Measurements from ENCODE around the gene TSPEAR. TPM values are rescaled to one million over a fixed set of nuclear protein-coding genes. Genes with fewer than 3 reads are reported as not detected.

TSPEAR gene
- total RNA-seq, 2 donors from 2014 or later, result 1.5 to 6.0 TPM

DNA sequence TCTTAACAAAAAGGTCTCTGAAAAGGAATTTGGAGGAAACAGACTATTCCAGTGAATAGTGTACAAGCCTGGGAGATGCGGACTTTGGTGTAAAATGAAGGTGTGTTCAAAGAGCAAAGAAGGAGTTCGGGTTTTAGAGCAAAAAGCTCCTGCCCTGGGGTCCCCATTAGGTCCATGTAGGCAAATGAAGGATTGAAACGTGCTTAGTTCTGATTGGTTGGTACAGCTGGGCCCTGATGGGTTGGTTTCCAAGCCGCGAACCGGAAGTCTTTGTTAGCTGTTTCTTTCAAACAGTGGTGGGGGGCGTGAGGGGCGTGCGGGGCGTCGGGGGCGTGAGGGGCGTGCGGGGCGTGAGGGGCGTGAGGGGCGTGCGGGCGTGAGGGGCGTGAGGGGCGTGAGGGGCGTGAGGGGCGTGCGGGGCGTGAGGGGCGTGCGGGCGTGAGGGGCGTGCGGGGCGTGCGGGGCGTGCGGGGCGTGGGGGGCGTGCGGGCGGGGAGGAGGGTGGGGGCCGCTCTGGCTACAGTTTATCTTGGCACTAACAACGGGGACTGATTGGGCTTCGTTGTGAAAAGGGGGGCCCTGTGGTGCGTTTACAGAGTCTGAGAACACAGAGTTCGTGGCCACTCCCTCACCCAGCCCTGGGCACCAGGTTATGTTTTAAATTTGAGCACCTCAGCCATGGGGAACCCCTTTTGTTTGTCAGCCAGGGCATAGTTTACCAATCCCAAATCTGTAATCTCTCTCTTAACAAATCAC lies 226.7 kb downstream of the TSPEAR start:
- Histone ChIP-seq H3K9ac (ENCODE audit: extremely low read depth, low read length, poor library complexity, severe bottlenecking) (no peak overlapping the region), H3K27ac (ENCODE audit: low read depth, low read length) (no peak overlapping the region), H3K27me3 (ENCODE audit: control insufficient read depth, insufficient read depth, low read length, poor library complexity, severe bottlenecking) (no peaks in the 10 kb centered on the region), H3K4me1 (ENCODE audit: control insufficient read depth, insufficient read depth, low read length) (no peaks in the 10 kb centered on the region), H3K4me3 (ENCODE audit: low read length) (peak overlapping the region; percentile 64), H3K36me3 (ENCODE audit: control insufficient read depth, insufficient read depth, low read length) (peaks cover 8% of the 10 kb centered on the region), H3K9me3 (ENCODE audit: control insufficient read depth, low read length) (peaks cover 24% of the 10 kb centered on the region)
- Mint-ChIP-seq H3K4me3 (peak overlapping the region; percentile 79), H3K4me1 (peaks cover 13% of the 10 kb centered on the region), H3K27ac (peak overlapping the region; percentile 89), H3K9me3 (peaks cover 11% of the 10 kb centered on the region), H3K36me3 (ENCODE audit: low read depth) (peaks cover 12% of the 10 kb centered on the region), H3K27me3 (ENCODE audit: insufficient read depth) (no peaks in the 10 kb centered on the region)
- TF ChIP-seq, protein P1, sequence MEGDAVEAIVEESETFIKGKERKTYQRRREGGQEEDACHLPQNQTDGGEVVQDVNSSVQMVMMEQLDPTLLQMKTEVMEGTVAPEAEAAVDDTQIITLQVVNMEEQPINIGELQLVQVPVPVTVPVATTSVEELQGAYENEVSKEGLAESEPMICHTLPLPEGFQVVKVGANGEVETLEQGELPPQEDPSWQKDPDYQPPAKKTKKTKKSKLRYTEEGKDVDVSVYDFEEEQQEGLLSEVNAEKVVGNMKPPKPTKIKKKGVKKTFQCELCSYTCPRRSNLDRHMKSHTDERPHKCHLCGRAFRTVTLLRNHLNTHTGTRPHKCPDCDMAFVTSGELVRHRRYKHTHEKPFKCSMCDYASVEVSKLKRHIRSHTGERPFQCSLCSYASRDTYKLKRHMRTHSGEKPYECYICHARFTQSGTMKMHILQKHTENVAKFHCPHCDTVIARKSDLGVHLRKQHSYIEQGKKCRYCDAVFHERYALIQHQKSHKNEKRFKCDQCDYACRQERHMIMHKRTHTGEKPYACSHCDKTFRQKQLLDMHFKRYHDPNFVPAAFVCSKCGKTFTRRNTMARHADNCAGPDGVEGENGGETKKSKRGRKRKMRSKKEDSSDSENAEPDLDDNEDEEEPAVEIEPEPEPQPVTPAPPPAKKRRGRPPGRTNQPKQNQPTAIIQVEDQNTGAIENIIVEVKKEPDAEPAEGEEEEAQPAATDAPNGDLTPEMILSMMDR (conservative IDR thresholded peaks at IDR 0.05), result no peak
- WGBS, 2 experiments (ENCODE audit: insufficient coverage in 1 of 2, insufficient read length in 1 of 2), result 94 to 98% methylated on average over 7 to 23 of the region's 43 CpGs
- no peak for DNase-seq

DNA sequence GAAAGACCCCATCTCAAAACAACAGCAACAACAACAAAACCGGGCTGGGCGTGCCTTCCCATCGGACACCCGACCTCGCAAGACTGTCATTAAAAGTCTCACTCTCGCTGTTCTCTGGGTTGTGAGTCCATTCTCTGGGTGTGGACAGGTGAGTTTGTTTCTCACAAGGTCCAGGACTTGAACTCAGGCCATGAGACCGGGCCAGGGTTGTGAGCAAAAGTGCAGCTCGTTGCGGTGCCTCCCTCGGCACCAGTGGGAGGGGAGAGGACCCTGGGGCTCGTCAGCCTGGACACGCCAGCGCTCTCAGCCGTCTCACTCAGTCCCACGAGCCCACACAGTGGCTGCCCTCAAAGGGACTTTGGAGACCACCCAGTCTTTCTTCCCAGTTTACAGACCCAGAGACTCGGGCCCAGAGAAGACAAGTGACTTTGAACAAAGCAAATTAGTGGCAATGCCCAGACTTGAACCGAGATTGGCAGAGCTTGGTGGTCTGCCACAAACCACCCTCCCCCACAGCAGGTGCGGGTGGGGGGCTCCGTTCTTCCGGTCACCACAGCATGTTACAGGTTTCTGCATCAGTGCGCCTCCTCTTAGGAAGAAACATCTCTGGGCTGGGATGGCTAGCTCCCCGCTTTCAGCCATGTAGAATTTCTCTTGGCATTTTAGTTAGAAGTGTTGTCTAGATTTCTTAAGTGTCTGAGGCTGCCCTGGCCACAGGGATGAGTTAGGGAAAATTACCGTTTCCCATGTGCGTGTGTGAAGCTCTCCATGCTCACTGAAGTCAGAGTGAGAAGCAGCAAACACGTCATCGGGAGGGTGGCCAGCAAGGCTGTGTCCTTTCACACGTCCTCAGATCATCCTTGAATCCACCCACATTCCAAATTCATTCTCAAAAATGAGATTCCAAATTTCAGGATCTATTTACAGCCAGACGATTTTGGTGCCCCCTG lies 227.8 kb downstream of the TSPEAR start:
- WGBS, 2 experiments (ENCODE audit: insufficient coverage in 1 of 2, insufficient read length in 1 of 2), result 92 to 93% methylated on average over 25 to 28 of the region's 28 CpGs
- no peak overlapping the region for H3K9ac ChIP-seq (ENCODE audit: extremely low read depth, low read length, poor library complexity, severe bottlenecking)
- no peak overlapping the region for H3K27ac ChIP-seq (ENCODE audit: low read depth, low read length)
- no peaks in the 10 kb centered on the region for H3K27me3 Mint-ChIP-seq (ENCODE audit: insufficient read depth)
- H3K4me1 ChIP-seq (ENCODE audit: control insufficient read depth, insufficient read depth, low read length), result no peaks in the 10 kb centered on the region
- H3K36me3 Mint-ChIP-seq (ENCODE audit: low read depth), result peaks cover 3% of the 10 kb centered on the region
- no peak overlapping the region for H3K4me3 Mint-ChIP-seq
- peaks cover 26% of the 10 kb centered on the region for H3K9me3 ChIP-seq (ENCODE audit: control insufficient read depth, low read length)
- TF ChIP-seq, protein P1 (conservative IDR thresholded peaks at IDR 0.05), result no peak
- H3K36me3 ChIP-seq (ENCODE audit: control insufficient read depth, insufficient read depth, low read length), result peaks cover 11% of the 10 kb centered on the region
- peaks cover 18% of the 10 kb centered on the region for H3K9me3 Mint-ChIP-seq
- no peak overlapping the region for H3K27ac Mint-ChIP-seq
- peak overlapping the region; percentile 64 for H3K4me3 ChIP-seq (ENCODE audit: low read length)
- no peaks in the 10 kb centered on the region for H3K27me3 ChIP-seq (ENCODE audit: control insufficient read depth, insufficient read depth, low read length, poor library complexity, severe bottlenecking)
- no peak for DNase-seq
- peaks cover 13% of the 10 kb centered on the region for H3K4me1 Mint-ChIP-seq

DNA sequence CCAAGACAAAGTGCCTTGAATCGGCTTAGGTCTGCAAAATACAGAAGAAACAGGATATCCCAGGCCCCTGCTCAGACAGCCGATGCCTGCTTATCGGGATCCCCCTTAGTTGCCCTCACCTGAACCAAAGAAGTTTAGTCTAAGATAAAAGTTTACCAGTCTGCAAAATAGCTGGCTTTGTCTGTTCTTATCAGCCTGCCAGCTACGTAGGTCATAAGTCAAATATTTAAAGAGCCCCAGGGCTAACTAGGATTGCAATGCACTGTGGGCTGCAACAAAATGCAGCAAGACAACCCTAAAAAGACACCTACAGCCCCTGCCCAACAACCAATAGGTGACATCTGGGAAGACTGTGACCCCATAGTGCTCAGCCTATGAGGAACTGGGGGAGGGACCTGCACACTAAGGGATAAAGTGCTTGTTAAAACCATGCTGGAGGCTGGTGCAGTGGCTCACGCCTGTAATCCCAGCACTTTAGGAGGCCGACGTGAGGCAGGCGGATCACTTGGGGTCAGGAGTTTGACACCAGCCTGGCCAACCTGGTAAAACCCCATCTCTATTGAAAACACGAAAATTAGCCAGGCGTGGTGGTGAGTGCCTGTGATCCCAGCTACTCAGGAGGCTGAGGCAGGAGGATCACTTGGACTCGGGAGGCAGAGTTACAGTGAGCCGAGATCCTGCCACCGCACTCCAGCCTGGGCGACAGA lies 228.6 kb downstream of the TSPEAR start:
- peaks cover 7% of the 10 kb centered on the region for H3K36me3 Mint-ChIP-seq (ENCODE audit: low read depth)
- Histone ChIP-seq H3K9me3 (ENCODE audit: control insufficient read depth, low read length) (peaks cover 24% of the 10 kb centered on the region), H3K27me3 (ENCODE audit: control insufficient read depth, insufficient read depth, low read length, poor library complexity, severe bottlenecking) (no peaks in the 10 kb centered on the region), H3K4me3 (ENCODE audit: low read length) (peak overlapping the region; percentile 64), H3K9ac (ENCODE audit: extremely low read depth, low read length, poor library complexity, severe bottlenecking) (peak overlapping the region; percentile 49), H3K36me3 (ENCODE audit: control insufficient read depth, insufficient read depth, low read length) (peaks cover 18% of the 10 kb centered on the region), H3K27ac (ENCODE audit: low read depth, low read length) (peak overlapping the region; percentile 24), H3K4me1 (ENCODE audit: control insufficient read depth, insufficient read depth, low read length) (no peaks in the 10 kb centered on the region)
- no peaks in the 10 kb centered on the region for H3K27me3 Mint-ChIP-seq (ENCODE audit: insufficient read depth)
- H3K4me1 Mint-ChIP-seq, result peaks cover 13% of the 10 kb centered on the region
- TF ChIP-seq, protein P1 (conservative IDR thresholded peaks at IDR 0.05), result no peak
- 84 to 88% methylated on average over 10 to 14 of the region's 14 CpGs for WGBS, 2 experiments (ENCODE audit: insufficient coverage in 1 of 2, insufficient read length in 1 of 2)
- peaks cover 20% of the 10 kb centered on the region for H3K9me3 Mint-ChIP-seq
- H3K27ac Mint-ChIP-seq, result no peak overlapping the region
- H3K4me3 Mint-ChIP-seq, result no peak overlapping the region
- no peak for DNase-seq

All from endodermal cell (in vitro differentiated cells).